ENCODE measurements around the gene CALML5.

CALML5 gene

DNA sequence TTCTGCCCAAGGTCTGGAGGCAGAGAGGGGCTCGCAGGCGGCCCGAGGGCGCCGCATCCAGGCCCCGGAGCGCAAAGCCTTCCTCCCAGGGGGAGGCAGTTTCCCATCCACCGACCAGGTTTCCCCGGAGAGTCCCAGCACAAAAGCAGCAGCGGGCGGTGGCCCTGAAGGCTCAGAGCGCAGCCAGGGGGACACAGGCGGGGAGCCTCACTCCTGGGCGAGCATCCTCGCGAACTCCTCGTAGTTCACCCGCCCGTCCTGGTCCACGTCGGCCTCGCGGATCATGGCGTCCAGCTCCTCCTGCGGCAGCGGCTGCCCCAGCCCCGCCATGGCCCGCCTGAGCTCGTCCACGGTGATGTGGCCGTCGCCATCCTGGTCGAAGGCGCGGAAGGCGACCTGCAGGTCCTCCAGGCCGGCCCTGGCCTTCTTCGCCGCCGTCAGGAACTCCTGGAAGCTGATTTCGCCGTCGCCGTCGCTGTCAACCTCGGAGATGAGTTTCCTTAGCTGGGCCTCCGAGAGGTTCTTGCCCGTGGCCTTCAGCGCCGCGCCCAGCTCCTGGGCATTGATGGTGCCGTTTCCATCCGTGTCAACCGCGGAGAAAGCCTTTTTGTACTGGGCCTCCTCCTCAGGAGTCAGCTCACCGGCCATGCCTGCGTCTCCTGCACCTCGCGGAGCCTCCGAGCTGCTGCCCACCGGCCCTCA, 428 bp downstream of the CALML5 start:
- Histone ChIP-seq H3K9me3 (ENCODE audit: insufficient read depth, low read depth, low read length) (no peaks in the 10 kb centered on the region), H3F3A (ENCODE audit: low read depth) (no peaks in the 10 kb centered on the region), H3K9me2 (replicated peaks; ENCODE audit: low read depth, low read length) (no peaks in the 10 kb centered on the region), H3K9ac (ENCODE audit: low read depth, low read length, poor library complexity, severe bottlenecking) (no peak overlapping the region), H3K36me3 (ENCODE audit: insufficient read depth, low read length) (no peaks in the 10 kb centered on the region), H4K20me1 (ENCODE audit: insufficient read depth, low read length, poor library complexity, severe bottlenecking) (no peaks in the 10 kb centered on the region), H3K4me1 (ENCODE audit: insufficient read depth, low read length, poor library complexity, severe bottlenecking) (no peaks in the 10 kb centered on the region), H3K27me3 (ENCODE audit: insufficient read depth, low read length, poor library complexity, severe bottlenecking) (no peaks in the 10 kb centered on the region), H3K4me2 (ENCODE audit: low read depth, low read length, poor library complexity, severe bottlenecking) (no peak overlapping the region), H3K79me2 (ENCODE audit: insufficient read depth, low read length) (no peaks in the 10 kb centered on the region), H3K4me3 (ENCODE audit: low read length, poor library complexity, severe bottlenecking) (no peak overlapping the region), H2AFZ (ENCODE audit: low read length) (no peak overlapping the region)
- TF ChIP-seq, protein P1, sequence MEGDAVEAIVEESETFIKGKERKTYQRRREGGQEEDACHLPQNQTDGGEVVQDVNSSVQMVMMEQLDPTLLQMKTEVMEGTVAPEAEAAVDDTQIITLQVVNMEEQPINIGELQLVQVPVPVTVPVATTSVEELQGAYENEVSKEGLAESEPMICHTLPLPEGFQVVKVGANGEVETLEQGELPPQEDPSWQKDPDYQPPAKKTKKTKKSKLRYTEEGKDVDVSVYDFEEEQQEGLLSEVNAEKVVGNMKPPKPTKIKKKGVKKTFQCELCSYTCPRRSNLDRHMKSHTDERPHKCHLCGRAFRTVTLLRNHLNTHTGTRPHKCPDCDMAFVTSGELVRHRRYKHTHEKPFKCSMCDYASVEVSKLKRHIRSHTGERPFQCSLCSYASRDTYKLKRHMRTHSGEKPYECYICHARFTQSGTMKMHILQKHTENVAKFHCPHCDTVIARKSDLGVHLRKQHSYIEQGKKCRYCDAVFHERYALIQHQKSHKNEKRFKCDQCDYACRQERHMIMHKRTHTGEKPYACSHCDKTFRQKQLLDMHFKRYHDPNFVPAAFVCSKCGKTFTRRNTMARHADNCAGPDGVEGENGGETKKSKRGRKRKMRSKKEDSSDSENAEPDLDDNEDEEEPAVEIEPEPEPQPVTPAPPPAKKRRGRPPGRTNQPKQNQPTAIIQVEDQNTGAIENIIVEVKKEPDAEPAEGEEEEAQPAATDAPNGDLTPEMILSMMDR (conservative IDR thresholded peaks at IDR 0.05; ENCODE audit: low read length) = no peak
- TF ChIP-seq EZH2phosphoT487 (IDR thresholded peaks at IDR 0.05; ENCODE audit: borderline replicate concordance) = no peak

- no peak overlapping the region for H3K9ac ChIP-seq (ENCODE audit: low read depth, low read length, poor library complexity, severe bottlenecking)
- H3K4me2 ChIP-seq (ENCODE audit: low read depth, low read length, poor library complexity, severe bottlenecking) = no peak overlapping the region
- H3F3A ChIP-seq (ENCODE audit: low read depth) = no peaks in the 10 kb centered on the region
- no peaks in the 10 kb centered on the region for H3K4me1 ChIP-seq (ENCODE audit: insufficient read depth, low read length, poor library complexity, severe bottlenecking)
- H4K20me1 ChIP-seq (ENCODE audit: insufficient read depth, low read length, poor library complexity, severe bottlenecking) = no peaks in the 10 kb centered on the region
- no peaks in the 10 kb centered on the region for H3K9me2 ChIP-seq (replicated peaks; ENCODE audit: low read depth, low read length)
- H3K4me3 ChIP-seq (ENCODE audit: low read length, poor library complexity, severe bottlenecking) = no peak overlapping the region
- no peaks in the 10 kb centered on the region for H3K79me2 ChIP-seq (ENCODE audit: insufficient read depth, low read length)
- H3K36me3 ChIP-seq (ENCODE audit: insufficient read depth, low read length) = no peaks in the 10 kb centered on the region
- no peaks in the 10 kb centered on the region for H3K9me3 ChIP-seq (ENCODE audit: insufficient read depth, low read depth, low read length)
- TF ChIP-seq, protein P1 (conservative IDR thresholded peaks at IDR 0.05; ENCODE audit: low read length) = no peak
- no peak overlapping the region for H2AFZ ChIP-seq (ENCODE audit: low read length)
- H3K27me3 ChIP-seq (ENCODE audit: insufficient read depth, low read length, poor library complexity, severe bottlenecking) = no peaks in the 10 kb centered on the region
Measured at GRCh38 chr10:5497948-5498730, 1.2 kb downstream of the CALML5 start.

DNA sequence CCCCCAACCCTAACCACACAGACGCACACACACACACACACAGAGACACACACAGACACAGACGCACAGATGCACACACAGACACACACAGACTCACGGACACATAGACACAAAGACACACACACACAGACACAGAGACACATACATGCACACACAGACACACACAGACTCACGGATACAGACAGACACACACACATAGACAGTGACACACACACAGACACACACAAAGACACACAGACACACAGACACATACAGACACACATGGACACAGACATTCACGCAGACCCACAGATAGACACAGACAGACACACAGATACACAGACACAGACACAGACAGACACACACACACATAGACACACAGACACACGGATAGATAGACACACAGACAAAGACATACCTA, 2.1 kb downstream of the CALML5 start:
- Histone ChIP-seq H3K4me2 (ENCODE audit: low read depth, low read length, poor library complexity, severe bottlenecking) (no peak overlapping the region), H3K27me3 (ENCODE audit: insufficient read depth, low read length, poor library complexity, severe bottlenecking) (no peaks in the 10 kb centered on the region), H3F3A (ENCODE audit: low read depth) (no peaks in the 10 kb centered on the region), H4K20me1 (ENCODE audit: insufficient read depth, low read length, poor library complexity, severe bottlenecking) (no peaks in the 10 kb centered on the region), H3K79me2 (ENCODE audit: insufficient read depth, low read length) (no peaks in the 10 kb centered on the region), H3K4me1 (ENCODE audit: insufficient read depth, low read length, poor library complexity, severe bottlenecking) (no peaks in the 10 kb centered on the region), H3K9ac (ENCODE audit: low read depth, low read length, poor library complexity, severe bottlenecking) (no peak overlapping the region), H3K9me3 (ENCODE audit: insufficient read depth, low read depth, low read length) (no peaks in the 10 kb centered on the region), H3K36me3 (ENCODE audit: insufficient read depth, low read length) (no peaks in the 10 kb centered on the region), H3K4me3 (ENCODE audit: low read length, poor library complexity, severe bottlenecking) (no peak overlapping the region), H2AFZ (ENCODE audit: low read length) (no peak overlapping the region), H3K9me2 (replicated peaks; ENCODE audit: low read depth, low read length) (no peaks in the 10 kb centered on the region)
- no peak for TF ChIP-seq EZH2phosphoT487 (IDR thresholded peaks at IDR 0.05; ENCODE audit: borderline replicate concordance)
- TF ChIP-seq, protein P1 (conservative IDR thresholded peaks at IDR 0.05; ENCODE audit: low read length) = no peak
